ENCODE results near the gene ETV7. TPM values are rescaled to one million over a fixed set of nuclear protein-coding genes. Genes with fewer than 3 reads are reported as not detected.

The ETV7 gene
- total and polyA plus RNA-seq, 2 of the 13 experiments (the other 11 are each of a cell fraction or from before 2014, with no cell fraction given): not detected

DNA sequence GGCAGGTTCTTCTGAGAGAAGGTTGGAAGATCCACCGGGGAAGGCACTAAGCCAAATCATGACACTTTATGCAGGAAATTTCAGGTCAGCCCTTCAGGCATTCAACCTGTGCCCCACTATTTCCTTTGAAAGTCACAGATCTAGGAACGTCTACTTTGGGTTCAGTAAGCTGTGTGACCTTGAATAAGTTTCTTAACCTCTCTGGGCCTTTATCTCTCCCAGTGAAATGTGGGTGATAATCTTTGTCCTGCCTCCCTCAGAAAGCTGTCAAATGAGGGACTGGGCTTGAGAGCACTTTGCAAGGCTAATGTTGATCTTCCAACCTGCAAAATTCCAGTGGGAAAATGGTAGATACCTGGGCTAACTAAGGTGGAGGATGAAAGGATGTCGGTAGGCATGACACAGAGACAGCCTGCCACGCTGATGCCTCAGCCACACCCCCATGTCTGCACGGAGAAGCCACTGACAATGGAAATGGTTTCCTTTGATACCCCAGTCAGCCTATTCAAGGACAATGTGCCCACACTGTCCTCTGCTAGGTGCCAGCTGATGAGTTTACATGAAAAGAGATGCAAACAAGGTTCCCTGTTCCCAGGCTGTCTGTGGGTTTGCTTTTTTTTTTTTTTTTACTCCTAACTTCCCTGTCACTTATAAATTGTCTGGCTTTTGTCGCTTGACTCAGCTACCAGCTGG, 60.1 kb downstream of the ETV7 start:
- intact Hi-C loops (cut with micrococcal nuclease; ENCODE audit: unreplicated experiment) (no loop called here), in situ Hi-C loops (cut with HindIII; ENCODE audit: extremely low pct_ligation_motif_present, low pct_unique_long_range_greater_than_20kb) (no loop called here)
- Histone ChIP-seq H3K4me1 (ENCODE audit: insufficient read depth, low read length) (no peaks in the 10 kb centered on the region), H3K4me3 (replicated peaks in 1 of 3; ENCODE audit: insufficient read depth in 1 of 3, low read depth in 2 of 3, low read length in 3 of 3) (no peak overlapping the region), H3K79me2 (ENCODE audit: insufficient read depth, low read length) (no peaks in the 10 kb centered on the region), H3K9ac (ENCODE audit: insufficient read depth, low read depth, low read length) (no peak overlapping the region), H3K4me2 (ENCODE audit: low read depth, low read length) (no peak overlapping the region), H3K36me3 (replicated peaks in 1 of 2; ENCODE audit: control insufficient read depth in 1 of 2, insufficient read depth in 2 of 2, low read length in 2 of 2) (no peaks in the 10 kb centered on the region; a peak in 1 of 5 replicates), H3K9me3 (ENCODE audit: low read length) (no peaks in the 10 kb centered on the region), H4K20me1 (ENCODE audit: insufficient read depth, low read length) (no peaks in the 10 kb centered on the region), H2AFZ (ENCODE audit: low read length) (no peak overlapping the region), H3K27me3 (ENCODE audit: control insufficient read depth in 1 of 2, insufficient read depth in 2 of 2, low read length in 2 of 2) (peaks cover 0 to 20% of the 10 kb centered on the region in 2 experiments; a peak in 3 of 5 replicates), H3K27ac (ENCODE audit: extremely low read length, insufficient read depth, low read length) (no peak overlapping the region)
- CTCF ChIA-PET (ENCODE audit: low intra/inter-chr PET ratio, low total read pairs): no interaction called here
- POLR2A ChIA-PET: no interaction called here
- ATAC-seq (no peak), FAIRE-seq (no peak), DNase-seq (ENCODE audit: low spot score) (no peak)
- TF ChIP-seq, protein P1, sequence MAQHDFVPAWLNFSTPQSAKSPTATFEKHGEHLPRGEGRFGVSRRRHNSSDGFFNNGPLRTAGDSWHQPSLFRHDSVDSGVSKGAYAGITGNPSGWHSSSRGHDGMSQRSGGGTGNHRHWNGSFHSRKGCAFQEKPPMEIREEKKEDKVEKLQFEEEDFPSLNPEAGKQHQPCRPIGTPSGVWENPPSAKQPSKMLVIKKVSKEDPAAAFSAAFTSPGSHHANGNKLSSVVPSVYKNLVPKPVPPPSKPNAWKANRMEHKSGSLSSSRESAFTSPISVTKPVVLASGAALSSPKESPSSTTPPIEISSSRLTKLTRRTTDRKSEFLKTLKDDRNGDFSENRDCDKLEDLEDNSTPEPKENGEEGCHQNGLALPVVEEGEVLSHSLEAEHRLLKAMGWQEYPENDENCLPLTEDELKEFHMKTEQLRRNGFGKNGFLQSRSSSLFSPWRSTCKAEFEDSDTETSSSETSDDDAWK (CRISPR knock-in tag; IDR thresholded peaks at IDR 0.05): no peak
- peak; percentile 69; the same call in 1 of the 2 replicates for TF ChIP-seq ZNF768 (CRISPR knock-in tag; IDR thresholded peaks at IDR 0.05)
- no peak for TF ChIP-seq JUN (CRISPR knock-in tag; IDR thresholded peaks at IDR 0.05)
- WGBS (ENCODE audit: low lambda C conversion rate): 24% methylated on average over 6 of the region's 6 CpGs
- BruUV-seq (replicated peaks): no TSS peak

DNA sequence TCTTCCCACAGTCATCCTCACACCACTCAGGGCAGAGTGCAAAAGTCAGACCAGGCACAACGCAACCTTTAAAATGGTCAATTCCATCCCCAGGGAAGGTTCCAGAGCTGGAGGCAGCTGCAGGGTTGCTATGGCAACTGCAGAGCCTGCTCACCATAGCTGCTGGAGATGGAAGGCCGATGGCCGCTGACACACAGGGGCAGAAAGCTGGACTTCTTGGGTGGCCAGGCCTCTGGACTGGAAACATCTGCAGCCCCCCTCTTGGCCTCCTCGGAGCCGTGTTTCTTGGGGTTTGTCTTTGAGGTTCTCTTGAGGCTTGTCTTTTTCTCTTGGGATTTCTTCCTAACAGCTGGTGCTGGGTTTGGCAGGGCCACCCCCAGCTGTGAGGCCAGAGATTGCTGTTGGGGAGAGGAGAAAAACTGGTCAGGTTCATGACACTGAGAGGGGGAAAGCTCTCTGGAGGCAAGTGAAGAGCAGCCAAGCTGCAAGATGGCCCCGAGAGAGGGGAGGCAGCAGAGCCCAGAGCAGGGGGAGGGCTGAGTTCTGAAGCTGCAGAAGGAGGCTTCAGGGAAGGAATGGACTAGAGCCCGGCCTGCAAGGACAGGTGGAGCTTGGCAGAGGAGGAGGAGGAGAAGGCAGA, 61.0 kb downstream of the ETV7 start:
- Histone ChIP-seq H3K4me3 (replicated peaks in 1 of 3; ENCODE audit: insufficient read depth in 1 of 3, low read depth in 2 of 3, low read length in 3 of 3) (no peak overlapping the region), H3K4me2 (ENCODE audit: low read depth, low read length) (no peak overlapping the region), H3K27ac (ENCODE audit: extremely low read length, insufficient read depth, low read length) (no peak overlapping the region), H3K36me3 (replicated peaks in 1 of 2; ENCODE audit: control insufficient read depth in 1 of 2, insufficient read depth in 2 of 2, low read length in 2 of 2) (no peaks in the 10 kb centered on the region), H3K9ac (ENCODE audit: insufficient read depth, low read depth, low read length) (no peak overlapping the region), H3K79me2 (ENCODE audit: insufficient read depth, low read length) (no peaks in the 10 kb centered on the region), H3K4me1 (ENCODE audit: insufficient read depth, low read length) (no peaks in the 10 kb centered on the region), H2AFZ (ENCODE audit: low read length) (no peak overlapping the region), H3K27me3 (ENCODE audit: control insufficient read depth in 1 of 2, insufficient read depth in 2 of 2, low read length in 2 of 2) (peaks cover 1 to 13% of the 10 kb centered on the region in 2 experiments; a peak in 4 of 5 replicates), H4K20me1 (ENCODE audit: insufficient read depth, low read length) (no peaks in the 10 kb centered on the region), H3K9me3 (ENCODE audit: low read length) (no peaks in the 10 kb centered on the region)
- ATAC-seq (no peak), FAIRE-seq (no peak), DNase-seq (ENCODE audit: low spot score) (no peak)
- in situ Hi-C loops (cut with HindIII; ENCODE audit: extremely low pct_ligation_motif_present, low pct_unique_long_range_greater_than_20kb) (no loop called here), intact Hi-C loops (cut with micrococcal nuclease; ENCODE audit: unreplicated experiment) (no loop called here)
- 24% methylated on average over 7 of the region's 7 CpGs for WGBS (ENCODE audit: low lambda C conversion rate)
- ChIA-PET POLR2A (no interaction called here), CTCF (ENCODE audit: low intra/inter-chr PET ratio, low total read pairs) (no interaction called here)
- BruUV-seq (replicated peaks): no TSS peak
- TF ChIP-seq STAT5B (CRISPR knock-in tag; IDR thresholded peaks at IDR 0.05): no peak
- TF ChIP-seq ZNF549 (CRISPR knock-in tag; IDR thresholded peaks at IDR 0.05): no peak
- TF ChIP-seq ZNF44 (CRISPR knock-in tag; IDR thresholded peaks at IDR 0.05): no peak
- no peak for TF ChIP-seq CENPX (CRISPR knock-in tag; IDR thresholded peaks at IDR 0.05)
- TF ChIP-seq, protein P2, sequence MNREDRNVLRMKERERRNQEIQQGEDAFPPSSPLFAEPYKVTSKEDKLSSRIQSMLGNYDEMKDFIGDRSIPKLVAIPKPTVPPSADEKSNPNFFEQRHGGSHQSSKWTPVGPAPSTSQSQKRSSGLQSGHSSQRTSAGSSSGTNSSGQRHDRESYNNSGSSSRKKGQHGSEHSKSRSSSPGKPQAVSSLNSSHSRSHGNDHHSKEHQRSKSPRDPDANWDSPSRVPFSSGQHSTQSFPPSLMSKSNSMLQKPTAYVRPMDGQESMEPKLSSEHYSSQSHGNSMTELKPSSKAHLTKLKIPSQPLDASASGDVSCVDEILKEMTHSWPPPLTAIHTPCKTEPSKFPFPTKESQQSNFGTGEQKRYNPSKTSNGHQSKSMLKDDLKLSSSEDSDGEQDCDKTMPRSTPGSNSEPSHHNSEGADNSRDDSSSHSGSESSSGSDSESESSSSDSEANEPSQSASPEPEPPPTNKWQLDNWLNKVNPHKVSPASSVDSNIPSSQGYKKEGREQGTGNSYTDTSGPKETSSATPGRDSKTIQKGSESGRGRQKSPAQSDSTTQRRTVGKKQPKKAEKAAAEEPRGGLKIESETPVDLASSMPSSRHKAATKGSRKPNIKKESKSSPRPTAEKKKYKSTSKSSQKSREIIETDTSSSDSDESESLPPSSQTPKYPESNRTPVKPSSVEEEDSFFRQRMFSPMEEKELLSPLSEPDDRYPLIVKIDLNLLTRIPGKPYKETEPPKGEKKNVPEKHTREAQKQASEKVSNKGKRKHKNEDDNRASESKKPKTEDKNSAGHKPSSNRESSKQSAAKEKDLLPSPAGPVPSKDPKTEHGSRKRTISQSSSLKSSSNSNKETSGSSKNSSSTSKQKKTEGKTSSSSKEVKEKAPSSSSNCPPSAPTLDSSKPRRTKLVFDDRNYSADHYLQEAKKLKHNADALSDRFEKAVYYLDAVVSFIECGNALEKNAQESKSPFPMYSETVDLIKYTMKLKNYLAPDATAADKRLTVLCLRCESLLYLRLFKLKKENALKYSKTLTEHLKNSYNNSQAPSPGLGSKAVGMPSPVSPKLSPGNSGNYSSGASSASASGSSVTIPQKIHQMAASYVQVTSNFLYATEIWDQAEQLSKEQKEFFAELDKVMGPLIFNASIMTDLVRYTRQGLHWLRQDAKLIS (CRISPR knock-in tag; IDR thresholded peaks at IDR 0.05): no peak
- no peak for TF ChIP-seq KMT2B (CRISPR knock-in tag; IDR thresholded peaks at IDR 0.05)
- TF ChIP-seq ZNF343 (CRISPR knock-in tag; IDR thresholded peaks at IDR 0.05): no peak
- TF ChIP-seq ETV5 (CRISPR knock-in tag; IDR thresholded peaks at IDR 0.05; ENCODE audit: borderline replicate concordance): no peak
- no peak for TF ChIP-seq ZNF121 (CRISPR knock-in tag; IDR thresholded peaks at IDR 0.05)
- TF ChIP-seq ZNF3 (CRISPR knock-in tag; IDR thresholded peaks at IDR 0.05): no peak
- TF ChIP-seq NCOR1 (IDR thresholded peaks at IDR 0.05; ENCODE audit: borderline replicate concordance, low read length): no peak
